K562 (cell line): ENCODE measurements around the gene CARD11. TPM values are rescaled to one million over a fixed set of nuclear protein-coding genes. Genes with fewer than 3 reads are reported as not detected.

Source experiments
- ATAC-seq: fragments of 200-7000 bp; cut with Tn5 transposase; 3 replicates; pipeline ENCODE4 v1.9.1; 2020; ENCODE audit warnings: moderate library complexity
- BruUV-seq: library from RNA; stranded (reverse); fragments of 400-500 nt; replicated peaks from 2 replicates; lab custom pipeline; 2021; lab: Mats Ljungman, UMichigan
- CTCF ChIA-PET: fragments of 300-600 bp; formaldehyde crosslinking; extraction: SDS; loops from one replicate; lab custom pipeline; 2021; ENCODE audit warnings: low intra/inter-chr PET ratio; lab: Yijun Ruan, JAX
- POLR2A ChIA-PET: fragments of 300-600, 350-650 bp; sonication (Branson Sonifier 250); formaldehyde crosslinking; extraction: SDS; loops from one replicate; lab custom pipeline; 2021; ENCODE audit warnings: antibody characterized with exemption, inconsistent platforms; lab: Yijun Ruan, JAX
- DNase-seq, 4 experiments: peaks; one replicate each; pipeline versions ENCODE4 v3.0.0 to v3.0.0-alpha.2; 2011 to 2018; ENCODE audit warnings: low spot score in 3 of 4, mixed read lengths in 3 of 4; ENCODE audit errors: extremely low read depth in 1 of 4
- FAIRE-seq: peaks from 2 replicates; lab custom pipeline; 2011; peaks lifted over from hg19 to GRCh38; lab: Jason Lieb, UNC
- H2AFZ ChIP-seq: 2 replicates; pipeline ENCODE4 v1.6.0; 2011; ENCODE audit warnings: low read depth, low read length, control low read depth, inconsistent platforms
- H3K27ac ChIP-seq: fragments of 200-600 bp; 3 replicates; pipeline ENCODE4 v1.8.0; 2011; ENCODE audit warnings: low read depth, mild to moderate bottlenecking, control low read depth, inconsistent platforms, low read length, moderate library complexity, mixed read lengths; ENCODE audit errors: extremely low read depth
- H3K27me3 ChIP-seq, 2 experiments: fragments of 300-600 bp in 1 of 2; 2 replicates in 1 of 2; 3 replicates in 1 of 2; pipeline versions ENCODE4 v1.6.0 to v1.8.0; 2011; ENCODE audit warnings: inconsistent platforms in 2 of 2, low read length in 2 of 2, mild to moderate bottlenecking in 1 of 2, mixed read lengths in 1 of 2, moderate library complexity in 1 of 2; ENCODE audit not compliant: control insufficient read depth in 2 of 2, insufficient read depth in 2 of 2
- H3K36me3 ChIP-seq: fragments of 300-600 bp; 3 replicates; pipeline ENCODE4 v1.8.0; 2011; ENCODE audit warnings: mild to moderate bottlenecking, low read length, inconsistent platforms; ENCODE audit not compliant: control insufficient read depth, insufficient read depth
- H3K4me1 ChIP-seq, 2 experiments: fragments of 200-600 bp in 1 of 2; replicated peaks in 1 of 2; 2 replicates in 1 of 2; 3 replicates in 1 of 2; pipeline versions ENCODE4 v1.5.1 to v1.8.0; 2011; ENCODE audit warnings: inconsistent platforms in 2 of 2, low read length in 2 of 2, mild to moderate bottlenecking in 1 of 2, mixed read lengths in 1 of 2, moderate library complexity in 1 of 2; ENCODE audit not compliant: control insufficient read depth in 2 of 2, insufficient read depth in 2 of 2
- H3K4me2 ChIP-seq: 2 replicates; pipeline ENCODE4 v1.6.1; 2011; ENCODE audit warnings: low read length, control low read depth, inconsistent platforms, mixed read lengths; ENCODE audit not compliant: insufficient read depth
- H3K4me3 ChIP-seq: fragments of 200-600 bp; sonication (generic), shearing (Covaris generic); 2 replicates; pipeline ENCODE4 v1.5.1; 2016; ENCODE audit warnings: control low read depth, inconsistent platforms
- H3K79me2 ChIP-seq: fragments of 200-600 bp; 3 replicates; pipeline ENCODE4 v1.8.0; 2011; ENCODE audit warnings: low read length, inconsistent platforms; ENCODE audit not compliant: control insufficient read depth, insufficient read depth
- H3K9ac ChIP-seq, 2 experiments: 2 replicates each; pipeline versions ENCODE4 v1.6.0 to v1.6.1; 2011; ENCODE audit warnings: low read depth in 2 of 2, low read length in 2 of 2, control low read depth in 1 of 2, inconsistent platforms in 1 of 2, mild to moderate bottlenecking in 1 of 2, mixed read lengths in 1 of 2; ENCODE audit not compliant: insufficient read depth in 1 of 2
- H3K9me1 ChIP-seq: one replicate; pipeline ENCODE4 v1.6.0; 2011; ENCODE audit warnings: inconsistent platforms, mild to moderate bottlenecking, low read length, moderate library complexity; ENCODE audit not compliant: control insufficient read depth, insufficient read depth
- H3K9me3 ChIP-seq: replicated peaks from 2 replicates; pipeline ENCODE4 v1.5.1; 2011; ENCODE audit warnings: low read depth, low read length, inconsistent platforms; ENCODE audit not compliant: control insufficient read depth, insufficient read depth
- H4K20me1 ChIP-seq: replicated peaks from 2 replicates; pipeline ENCODE4 v1.6.1; 2011; ENCODE audit warnings: low read length, inconsistent platforms, mixed read lengths; ENCODE audit not compliant: control insufficient read depth, insufficient read depth
- HMG20B ChIP-seq: fragments of 250-450 bp; sonication (Bioruptor Pico); IDR thresholded peaks from 2 replicates; pipeline ENCODE4 v1.5.0; 2021; ENCODE audit warnings: mild to moderate bottlenecking
- ZKSCAN1 ChIP-seq: fragments of 150-350 bp; IDR thresholded peaks from 2 replicates; pipeline ENCODE4 v1.6.1; 2016; ENCODE audit warnings: low read depth, low read length
- WGBS: fragments of 100-300 bp; shearing (Covaris generic); methylation state at CpG from one replicate; pipeline ENCODE4 v1.1.6; 2016; ENCODE audit warnings: low coverage, mixed read lengths; ENCODE audit not compliant: insufficient coverage; ENCODE audit errors: missing lambda C conversion rate; 5-methylcytosine and 5-hydroxymethylcytosine counted together
- in situ Hi-C: fragments of 300-500 bp; cut with MboI; formaldehyde crosslinking; loops from 4 replicates; pipeline ENCODE4 v1.15.0; 2018; ENCODE audit warnings: inconsistent platforms, mixed read lengths
- intact Hi-C: fragments of 100-400 bp; cut with micrococcal nuclease; formaldehyde crosslinking; loops from 2 replicates; pipeline ENCODE4 v1.14.2; 2022
- polyA plus RNA-seq, 8 experiments: library from polyadenylated mRNA; depleted of rRNA in 4 of 8; stranded (reverse) in 5 of 8; unstranded in 3 of 8; fragments of >200 nt; fragmentation: Nextera tagmentation in 2 of 8; fragmentation: Illumina TruSeq in 1 of 8; extraction: Ambion mirVana in 2 of 8; extraction: Trizol in 1 of 8; gene quantifications; 2 replicates each; pipeline versions ENCODE4 v1.2.1 to v1.2.3, GENCODE V29; 2011 to 2014; ENCODE audit warnings: inconsistent platforms in 1 of 8, missing spikeins in 1 of 8
- total RNA-seq, 7 experiments: library from RNA; depleted of rRNA in 6 of 7; stranded (reverse); fragments of >200 nt in 6 of 7; fragmentation: Illumina TruSeq in 2 of 7; extraction: Trizol in 2 of 7; gene quantifications; 2 replicates each; pipeline versions ENCODE4 v1.2.1 to v1.2.3, GENCODE V29; 2011 to 2021; ENCODE audit warnings: low replicate concordance in 1 of 7
- TF ChIP-seq, protein P1 (sequence below): fragments of 450-650 bp; formaldehyde crosslinking; IDR thresholded peaks from 2 replicates; pipeline ENCODE4 v1.4.0; 2022; ENCODE audit warnings: missing genetic modification characterization

CARD11 gene
- total and polyA plus RNA-seq, 9 of the 15 experiments (the other 6 are each of a cell fraction or from before 2014, with no cell fraction given) = 0.07 to 12.8 (median 5.7) TPM

DNA sequence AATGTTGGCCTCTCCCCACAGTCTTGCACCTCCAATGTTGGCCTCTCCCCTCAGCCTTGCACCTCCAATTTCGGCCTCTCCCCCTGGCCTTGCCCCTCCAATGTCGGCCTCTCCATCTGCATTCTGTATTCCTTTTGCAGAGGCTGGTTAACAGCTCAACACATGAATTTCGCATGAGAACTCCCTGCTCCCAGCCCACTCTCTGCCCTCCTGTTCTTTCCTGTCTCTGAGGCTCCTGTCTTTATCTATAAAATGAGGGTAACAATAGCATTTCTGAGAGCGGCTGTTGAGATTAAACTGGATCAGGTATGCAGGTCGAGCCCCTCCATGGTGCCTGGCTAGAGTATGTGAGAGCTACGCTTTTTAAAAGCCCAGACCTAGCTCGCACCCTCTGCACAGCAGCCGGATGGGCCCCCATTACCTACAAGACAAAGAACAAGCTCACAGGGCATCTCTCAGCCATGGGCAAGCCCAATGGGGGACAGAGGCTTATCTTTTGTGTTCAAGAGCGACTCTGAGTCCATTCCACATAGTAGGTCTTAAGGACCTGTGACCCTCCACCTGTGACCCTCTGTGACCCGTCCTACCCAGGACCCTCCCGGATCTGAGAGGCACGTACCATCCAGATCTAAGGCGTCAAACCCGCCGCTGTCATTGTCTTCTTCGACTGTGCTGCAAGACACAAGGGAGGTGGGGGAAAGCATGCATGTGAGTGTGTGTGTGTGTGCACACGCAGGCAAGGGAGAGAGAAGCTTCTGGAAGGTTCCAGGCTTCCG, 117.4 kb downstream of the CARD11 start:
- peak; percentile 6 for FAIRE-seq

More for the DNA sequence above, 117.4 kb downstream of the CARD11 start:
- H2AFZ ChIP-seq = no peak overlapping the region
- no peaks in the 10 kb centered on the region for H3K9me1 ChIP-seq
- ATAC-seq = no peak
- H3K36me3 ChIP-seq = no peaks in the 10 kb centered on the region
- no TSS peak for BruUV-seq
- no peaks in the 10 kb centered on the region for H3K79me2 ChIP-seq
- TF ChIP-seq ZKSCAN1 = 0 out of 2 replicates have a peak, but pooled peaks have one; percentile 39
- TF ChIP-seq, protein P1, sequence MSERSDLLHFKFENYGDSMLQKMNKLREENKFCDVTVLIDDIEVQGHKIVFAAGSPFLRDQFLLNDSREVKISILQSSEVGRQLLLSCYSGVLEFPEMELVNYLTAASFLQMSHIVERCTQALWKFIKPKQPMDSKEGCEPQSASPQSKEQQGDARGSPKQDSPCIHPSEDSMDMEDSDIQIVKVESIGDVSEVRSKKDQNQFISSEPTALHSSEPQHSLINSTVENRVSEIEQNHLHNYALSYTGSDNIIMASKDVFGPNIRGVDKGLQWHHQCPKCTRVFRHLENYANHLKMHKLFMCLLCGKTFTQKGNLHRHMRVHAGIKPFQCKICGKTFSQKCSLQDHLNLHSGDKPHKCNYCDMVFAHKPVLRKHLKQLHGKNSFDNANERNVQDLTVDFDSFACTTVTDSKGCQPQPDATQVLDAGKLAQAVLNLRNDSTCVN (CRISPR knock-in tag) = no peak
- TF ChIP-seq HMG20B (CRISPR knock-in tag) = no peak
- TF ChIP-seq, all 486 proteins: peak for 1
- peak overlapping the region in 1 of 2 experiments; percentile 28; a peak in 1 of 4 replicates for H3K9ac ChIP-seq
- intact Hi-C loops (no loop called here), in situ Hi-C loops (no loop called here)
- H3K27me3 ChIP-seq = no peaks in the 10 kb centered on the region
- H3K4me1 ChIP-seq = peaks cover 0 to 12% of the 10 kb centered on the region in 2 experiments; a peak in 2 of 5 replicates
- 59% methylated on average over 18 of the region's 18 CpGs for WGBS
- ChIA-PET POLR2A (interaction anchor here (0.5 to 0.6 kb wide), 2 partner anchors 21 to 1775 kb away, joined by 3 read pairs; no protein-coding TSS in a partner anchor), CTCF (no interaction called here)
- no peak for DNase-seq
- no peak overlapping the region for H3K4me3 ChIP-seq
- no peak overlapping the region for H3K27ac ChIP-seq
- H3K9me3 ChIP-seq = no peaks in the 10 kb centered on the region
- no peak overlapping the region for H3K4me2 ChIP-seq
- peaks cover 2% of the 10 kb centered on the region; the same call in 1 of the 2 replicates for H4K20me1 ChIP-seq
